Glutamatergic neuron (in vitro differentiated cells): ENCODE measurements around the gene OR2AG1. TPM values are rescaled to one million over a fixed set of nuclear protein-coding genes. Genes with fewer than 3 reads are reported as not detected.
"Not testable (repeated sequence)": the region's sequence is repeated elsewhere in the genome, so short reads cannot be mapped to it uniquely, and the experiment has no call there.

ENCODE experiments used
- DNase-seq: peaks from one replicate; pipeline ENCODE4 v3.0.0; 2022
- H3K27ac Mint-ChIP-seq: one replicate; pipeline ENCODE4 v1.8.0; 2020; ENCODE audit warnings: mild to moderate bottlenecking, mixed read lengths, inconsistent platforms; ENCODE audit not compliant: unreplicated experiment
- H3K27me3 Mint-ChIP-seq: one replicate; pipeline ENCODE4 v1.8.0; 2020; ENCODE audit warnings: mild to moderate bottlenecking, moderate library complexity, mixed read lengths, inconsistent platforms; ENCODE audit not compliant: unreplicated experiment
- H3K36me3 Mint-ChIP-seq: one replicate; pipeline ENCODE4 v1.8.0; 2020; ENCODE audit warnings: mild to moderate bottlenecking, mixed read lengths, inconsistent platforms; ENCODE audit not compliant: unreplicated experiment
- H3K4me1 Mint-ChIP-seq: one replicate; pipeline ENCODE4 v1.8.0; 2020; ENCODE audit warnings: mild to moderate bottlenecking, low read depth, mixed read lengths, inconsistent platforms; ENCODE audit not compliant: unreplicated experiment
- H3K4me3 Mint-ChIP-seq: one replicate; pipeline ENCODE4 v1.8.0; 2020; ENCODE audit warnings: mild to moderate bottlenecking, mixed read lengths, inconsistent platforms; ENCODE audit not compliant: unreplicated experiment
- H3K9me3 Mint-ChIP-seq: one replicate; pipeline ENCODE4 v1.8.0; 2020; ENCODE audit warnings: mild to moderate bottlenecking, moderate library complexity, mixed read lengths, inconsistent platforms; ENCODE audit not compliant: unreplicated experiment
- total RNA-seq: library from RNA; stranded (reverse); fragmentation: NEBNext Ultra II Directional; extraction: Animal tissue kit (Norgen Biotek cat#: 25700); gene quantifications from one replicate; pipeline ENCODE4 v1.2.1, GENCODE V29; 2021; ENCODE audit not compliant: unreplicated experiment
- TF ChIP-seq, protein P1 (sequence below): fragments of 200-600 bp; sonication (generic); IDR thresholded peaks from one replicate; pipeline ENCODE4 v1.5.0; 2021; ENCODE audit not compliant: partially characterized antibody, unreplicated experiment

OR2AG1 gene
- total RNA-seq, 1 donor from 2014 or later = not detected

- no peaks in the 10 kb centered on the region for H3K9me3 Mint-ChIP-seq
Observed at GRCh38 chr11:6778518-6778917, 4.3 kb upstream of the OR2AG1 start.

GRCh38 chr11:6780829-6781228 lies 2.0 kb upstream of the OR2AG1 start:
- Mint-ChIP-seq H3K27me3 (no peaks in the 10 kb centered on the region), H3K27ac (no peak overlapping the region), H3K4me1 (no peaks in the 10 kb centered on the region), H3K4me3 (no peak overlapping the region), H3K36me3 (no peaks in the 10 kb centered on the region), H3K9me3 (no peaks in the 10 kb centered on the region)
- DNase-seq = no peak
- TF ChIP-seq, protein P1, sequence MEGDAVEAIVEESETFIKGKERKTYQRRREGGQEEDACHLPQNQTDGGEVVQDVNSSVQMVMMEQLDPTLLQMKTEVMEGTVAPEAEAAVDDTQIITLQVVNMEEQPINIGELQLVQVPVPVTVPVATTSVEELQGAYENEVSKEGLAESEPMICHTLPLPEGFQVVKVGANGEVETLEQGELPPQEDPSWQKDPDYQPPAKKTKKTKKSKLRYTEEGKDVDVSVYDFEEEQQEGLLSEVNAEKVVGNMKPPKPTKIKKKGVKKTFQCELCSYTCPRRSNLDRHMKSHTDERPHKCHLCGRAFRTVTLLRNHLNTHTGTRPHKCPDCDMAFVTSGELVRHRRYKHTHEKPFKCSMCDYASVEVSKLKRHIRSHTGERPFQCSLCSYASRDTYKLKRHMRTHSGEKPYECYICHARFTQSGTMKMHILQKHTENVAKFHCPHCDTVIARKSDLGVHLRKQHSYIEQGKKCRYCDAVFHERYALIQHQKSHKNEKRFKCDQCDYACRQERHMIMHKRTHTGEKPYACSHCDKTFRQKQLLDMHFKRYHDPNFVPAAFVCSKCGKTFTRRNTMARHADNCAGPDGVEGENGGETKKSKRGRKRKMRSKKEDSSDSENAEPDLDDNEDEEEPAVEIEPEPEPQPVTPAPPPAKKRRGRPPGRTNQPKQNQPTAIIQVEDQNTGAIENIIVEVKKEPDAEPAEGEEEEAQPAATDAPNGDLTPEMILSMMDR = no peak

More at GRCh38 chr11:6778518-6778917, 4.3 kb upstream of the OR2AG1 start:
- Mint-ChIP-seq H3K27me3 (no peaks in the 10 kb centered on the region), H3K4me1 (no peaks in the 10 kb centered on the region), H3K27ac (no peak overlapping the region), H3K4me3 (no peak overlapping the region), H3K36me3 (no peaks in the 10 kb centered on the region)
- no peak for DNase-seq
- TF ChIP-seq, protein P1 = no peak

DNA sequence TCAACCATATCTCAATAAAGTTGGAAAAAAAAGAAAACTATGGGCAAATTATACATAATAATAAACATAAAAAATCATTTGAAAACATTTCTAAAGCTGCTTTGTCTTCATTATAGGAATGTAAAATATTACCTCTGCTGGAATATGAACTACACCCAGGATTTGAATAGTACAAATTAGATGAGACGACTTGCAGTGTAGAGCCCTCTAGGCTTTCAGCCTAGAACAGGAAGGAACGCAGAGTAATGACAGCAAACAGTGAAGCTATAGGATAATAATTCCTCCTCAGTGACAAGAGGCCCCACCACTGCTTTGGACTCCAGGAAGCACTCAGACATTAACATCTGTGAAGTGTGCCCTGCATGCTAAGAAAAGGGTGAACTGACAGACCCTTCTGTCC lies 7.7 kb downstream of the OR2AG1 start:
- no peak for DNase-seq
- H3K9me3 Mint-ChIP-seq = no peaks in the 10 kb centered on the region
- no peak overlapping the region for H3K4me3 Mint-ChIP-seq
- no peak overlapping the region for H3K27ac Mint-ChIP-seq
- no peaks in the 10 kb centered on the region for H3K4me1 Mint-ChIP-seq
- TF ChIP-seq, protein P1 = no peak
- H3K27me3 Mint-ChIP-seq = no peaks in the 10 kb centered on the region
- H3K36me3 Mint-ChIP-seq = no peaks in the 10 kb centered on the region

DNA sequence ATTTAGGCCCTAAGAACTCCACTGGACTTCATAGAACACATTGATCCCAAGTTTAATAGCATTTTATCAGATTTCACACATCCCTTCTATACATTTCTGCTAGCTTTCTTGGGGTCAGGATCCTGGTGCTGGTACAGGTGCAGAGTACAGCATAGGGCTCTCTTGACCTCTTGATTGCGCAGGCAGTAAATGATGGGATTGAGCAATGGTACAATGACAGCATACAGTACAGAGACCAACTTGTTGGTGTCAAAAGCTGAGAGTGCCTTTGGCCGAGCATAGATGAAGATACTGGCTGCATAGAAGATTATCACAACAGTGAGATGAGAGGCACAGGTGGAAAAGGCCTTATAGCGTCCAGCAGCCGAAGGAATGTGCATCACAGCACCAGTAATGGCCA lies 11.8 kb downstream of the OR2AG1 start:
- Mint-ChIP-seq H3K27me3 (no peaks in the 10 kb centered on the region), H3K4me3 (no peak overlapping the region), H3K9me3 (no peaks in the 10 kb centered on the region), H3K4me1 (no peaks in the 10 kb centered on the region), H3K36me3 (no peaks in the 10 kb centered on the region), H3K27ac (no peak overlapping the region)
- TF ChIP-seq, protein P1 = no peak
- no peak for DNase-seq

DNA sequence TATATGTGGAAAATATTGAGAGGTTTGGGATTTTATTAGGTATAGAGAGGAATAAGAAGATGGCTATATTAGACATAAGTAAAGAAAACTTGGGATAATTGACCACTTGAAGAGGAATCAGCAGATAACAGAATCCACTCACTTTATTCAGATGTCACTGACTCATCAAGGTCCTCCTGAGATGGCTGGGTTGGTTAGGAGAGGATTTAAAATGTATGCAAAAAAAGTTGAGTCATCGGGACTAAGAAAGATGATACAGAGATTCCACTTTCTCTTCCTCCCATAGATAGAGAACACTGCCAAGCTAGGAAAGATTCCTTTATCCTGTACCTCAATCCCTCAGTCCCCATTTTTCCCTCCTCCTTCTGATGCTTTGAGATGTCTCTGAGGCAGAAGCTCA lies 16.6 kb downstream of the OR2AG1 start, which contains the start of gene OR6A2:
Gene OR6A2, minus strand, starts transcription at position 288 of the 400 bp plus-strand sequence. CDS start 3,981 bp downstream, outside the sequence.
- no peak for DNase-seq
- H3K27me3 Mint-ChIP-seq = no peaks in the 10 kb centered on the region
- H3K4me3 Mint-ChIP-seq = no peak within 1 kb of the TSS
- TF ChIP-seq, protein P1 = no peak
- H3K9me3 Mint-ChIP-seq = no peaks in the 10 kb centered on the region
- H3K27ac Mint-ChIP-seq = no peak within 1 kb of the TSS
- H3K36me3 Mint-ChIP-seq = no peaks in the 10 kb centered on the region
- no peaks in the 10 kb centered on the region for H3K4me1 Mint-ChIP-seq

GRCh38 chr11:6801075-6801474 lies 18.3 kb downstream of the OR2AG1 start:
- not testable (repeated sequence) for H3K9me3 Mint-ChIP-seq, H3K4me3 Mint-ChIP-seq, H3K27ac Mint-ChIP-seq, DNase-seq, H3K27me3 Mint-ChIP-seq, H3K4me1 Mint-ChIP-seq, H3K36me3 Mint-ChIP-seq
